ENCODE data around the gene NOX3. TPM values are rescaled to one million over a fixed set of nuclear protein-coding genes. Genes with fewer than 3 reads are reported as not detected.
A peak's percentile ranks its signal among the peaks of the same experiment; 100 is the strongest.
"Not testable (repeated sequence)": the region's sequence is repeated elsewhere in the genome, so short reads cannot be mapped to it uniquely, and the experiment has no call there.

NOX3 gene
- total RNA-seq, 2 experiments from 2014 or later: not detected

DNA sequence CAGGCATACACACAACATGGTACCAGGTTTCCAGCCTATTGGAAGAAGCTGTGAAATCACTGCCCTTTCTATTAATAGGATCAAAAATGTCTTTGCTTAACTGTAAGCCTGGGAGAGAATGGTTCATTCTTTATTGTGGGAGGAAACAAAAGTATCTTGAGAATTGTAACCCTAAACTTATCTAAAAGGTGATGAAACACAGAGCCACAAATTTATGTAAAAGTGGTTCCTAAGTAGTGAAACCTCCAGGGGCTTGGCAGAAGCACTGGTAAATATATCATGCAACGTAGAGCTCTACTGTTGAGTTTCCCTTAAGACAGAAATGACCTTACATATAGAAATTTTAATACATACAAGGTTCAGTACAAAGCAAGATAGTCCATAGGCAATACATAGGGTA is 17.2 kb upstream of the NOX3 start:
- ATAC-seq (ENCODE audit: poor library complexity) (no peak), DNase-seq (no peak)
- H3K4me3 Mint-ChIP-seq: no peak overlapping the region
- no peaks in the 10 kb centered on the region for H3K4me1 ChIP-seq (ENCODE audit: insufficient read depth, low read length)
- H3K27ac ChIP-seq (ENCODE audit: low read depth in 1 of 2, low read length in 2 of 2): no peak overlapping the region
- H3K27me3 Mint-ChIP-seq: no peaks in the 10 kb centered on the region
- H3K9me3 ChIP-seq (ENCODE audit: control insufficient read depth in 1 of 2, insufficient read depth in 1 of 2, low read length in 2 of 2): peaks cover 5 to 16% of the 10 kb centered on the region in 2 experiments
- ChIA-PET POLR2A (no interaction called here), CTCF (no interaction called here)
- intact Hi-C loops (cut with DNase I, micrococcal nuclease): no loop called here
- TF ChIP-seq, protein P1, sequence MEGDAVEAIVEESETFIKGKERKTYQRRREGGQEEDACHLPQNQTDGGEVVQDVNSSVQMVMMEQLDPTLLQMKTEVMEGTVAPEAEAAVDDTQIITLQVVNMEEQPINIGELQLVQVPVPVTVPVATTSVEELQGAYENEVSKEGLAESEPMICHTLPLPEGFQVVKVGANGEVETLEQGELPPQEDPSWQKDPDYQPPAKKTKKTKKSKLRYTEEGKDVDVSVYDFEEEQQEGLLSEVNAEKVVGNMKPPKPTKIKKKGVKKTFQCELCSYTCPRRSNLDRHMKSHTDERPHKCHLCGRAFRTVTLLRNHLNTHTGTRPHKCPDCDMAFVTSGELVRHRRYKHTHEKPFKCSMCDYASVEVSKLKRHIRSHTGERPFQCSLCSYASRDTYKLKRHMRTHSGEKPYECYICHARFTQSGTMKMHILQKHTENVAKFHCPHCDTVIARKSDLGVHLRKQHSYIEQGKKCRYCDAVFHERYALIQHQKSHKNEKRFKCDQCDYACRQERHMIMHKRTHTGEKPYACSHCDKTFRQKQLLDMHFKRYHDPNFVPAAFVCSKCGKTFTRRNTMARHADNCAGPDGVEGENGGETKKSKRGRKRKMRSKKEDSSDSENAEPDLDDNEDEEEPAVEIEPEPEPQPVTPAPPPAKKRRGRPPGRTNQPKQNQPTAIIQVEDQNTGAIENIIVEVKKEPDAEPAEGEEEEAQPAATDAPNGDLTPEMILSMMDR (IDR thresholded peaks at IDR 0.05): no peak
- no peak overlapping the region for H3K27ac Mint-ChIP-seq
- peaks cover 9% of the 10 kb centered on the region for H3K9me3 Mint-ChIP-seq
- H3K4me3 ChIP-seq (ENCODE audit: low read length): no peak overlapping the region
- no peaks in the 10 kb centered on the region for H3K27me3 ChIP-seq (ENCODE audit: control insufficient read depth in 1 of 2, insufficient read depth in 2 of 2, low read length in 2 of 2)
- no peaks in the 10 kb centered on the region for H3K36me3 ChIP-seq (ENCODE audit: insufficient read depth, low read length)
- peaks cover 12% of the 10 kb centered on the region for H3K36me3 Mint-ChIP-seq (ENCODE audit: low read depth)
- no peaks in the 10 kb centered on the region for H3K4me1 Mint-ChIP-seq (ENCODE audit: low read depth)

DNA sequence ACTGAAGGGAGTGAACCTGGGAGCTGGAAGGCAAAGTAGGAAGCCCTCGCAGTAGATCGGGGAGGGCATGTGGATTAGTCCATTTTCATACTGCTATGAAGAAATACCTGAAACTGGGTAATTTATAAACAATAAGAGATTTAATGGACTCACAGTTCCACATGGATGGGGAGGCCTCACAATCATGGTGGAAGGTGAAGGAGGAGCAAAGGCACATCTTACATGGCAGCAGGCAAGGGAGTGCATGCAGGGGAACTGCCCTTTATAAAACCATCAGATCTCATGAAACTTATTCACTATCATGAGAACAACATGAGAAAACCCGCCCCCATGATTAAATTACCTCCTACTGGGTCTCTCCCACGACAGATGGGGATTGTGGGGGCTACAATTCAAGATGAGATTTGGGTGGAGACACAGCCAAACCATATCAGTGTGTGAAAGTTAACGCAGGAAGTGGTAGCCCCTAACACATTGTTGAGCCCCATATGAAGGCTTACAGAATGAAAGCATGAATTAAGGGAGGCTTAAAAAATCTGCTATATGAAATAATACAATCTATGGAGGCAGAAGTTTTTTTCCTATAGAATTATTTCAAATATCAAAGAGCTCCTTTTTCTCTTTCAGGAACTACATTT is 15.5 kb upstream of the NOX3 start:
- Mint-ChIP-seq H3K9me3 (peaks cover 20% of the 10 kb centered on the region), H3K36me3 (ENCODE audit: low read depth) (peaks cover 12% of the 10 kb centered on the region)
- H3K4me3 ChIP-seq (ENCODE audit: low read length); POLR2A ChIA-PET; H3K4me1 Mint-ChIP-seq (ENCODE audit: low read depth); H3K27ac Mint-ChIP-seq; H3K36me3 ChIP-seq (ENCODE audit: insufficient read depth, low read length); H3K27me3 ChIP-seq (ENCODE audit: control insufficient read depth in 1 of 2, insufficient read depth in 2 of 2, low read length in 2 of 2); ATAC-seq (ENCODE audit: poor library complexity); H3K27ac ChIP-seq (ENCODE audit: low read depth in 1 of 2, low read length in 2 of 2); intact Hi-C loops (cut with DNase I, micrococcal nuclease); H3K27me3 Mint-ChIP-seq; H3K4me3 Mint-ChIP-seq; CTCF ChIA-PET; H3K4me1 ChIP-seq (ENCODE audit: insufficient read depth, low read length): not testable (repeated sequence)
- peaks cover 5 to 19% of the 10 kb centered on the region in 2 experiments for H3K9me3 ChIP-seq (ENCODE audit: control insufficient read depth in 1 of 2, insufficient read depth in 1 of 2, low read length in 2 of 2)
- DNase-seq: peak in 1 of 14 experiments; percentile 8

DNA sequence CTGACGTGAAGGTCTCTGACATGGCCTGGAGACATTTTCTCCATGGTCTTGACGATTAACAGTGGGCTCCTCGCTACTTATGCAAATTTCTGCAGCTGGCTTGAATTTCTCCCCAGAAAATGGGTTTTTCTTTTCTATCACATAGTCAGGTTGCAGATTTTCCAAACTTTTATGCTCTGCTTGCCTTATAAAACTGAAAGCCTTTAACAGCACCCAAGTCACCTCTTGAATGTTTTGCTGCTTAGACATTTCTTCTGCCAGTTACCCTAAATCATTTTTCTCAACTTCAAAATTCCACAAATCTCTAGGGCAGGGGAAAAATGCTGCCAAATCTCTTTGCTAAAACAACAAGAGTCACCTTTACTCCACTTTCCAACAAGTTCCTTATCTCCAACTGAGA is 12.9 kb upstream of the NOX3 start:
- H3K27ac ChIP-seq (ENCODE audit: low read depth in 1 of 2, low read length in 2 of 2); H3K27ac Mint-ChIP-seq; intact Hi-C loops (cut with DNase I, micrococcal nuclease); H3K4me1 ChIP-seq (ENCODE audit: insufficient read depth, low read length); ATAC-seq (ENCODE audit: poor library complexity); H3K4me1 Mint-ChIP-seq (ENCODE audit: low read depth); H3K36me3 ChIP-seq (ENCODE audit: insufficient read depth, low read length); H3K4me3 Mint-ChIP-seq; POLR2A ChIA-PET; H3K27me3 ChIP-seq (ENCODE audit: control insufficient read depth in 1 of 2, insufficient read depth in 2 of 2, low read length in 2 of 2); H3K4me3 ChIP-seq (ENCODE audit: low read length); CTCF ChIA-PET; DNase-seq; H3K27me3 Mint-ChIP-seq: not testable (repeated sequence)
- H3K36me3 Mint-ChIP-seq (ENCODE audit: low read depth): peaks cover 12% of the 10 kb centered on the region
- peaks cover 5 to 22% of the 10 kb centered on the region in 2 experiments for H3K9me3 ChIP-seq (ENCODE audit: control insufficient read depth in 1 of 2, insufficient read depth in 1 of 2, low read length in 2 of 2)
- H3K9me3 Mint-ChIP-seq: peaks cover 20% of the 10 kb centered on the region

DNA sequence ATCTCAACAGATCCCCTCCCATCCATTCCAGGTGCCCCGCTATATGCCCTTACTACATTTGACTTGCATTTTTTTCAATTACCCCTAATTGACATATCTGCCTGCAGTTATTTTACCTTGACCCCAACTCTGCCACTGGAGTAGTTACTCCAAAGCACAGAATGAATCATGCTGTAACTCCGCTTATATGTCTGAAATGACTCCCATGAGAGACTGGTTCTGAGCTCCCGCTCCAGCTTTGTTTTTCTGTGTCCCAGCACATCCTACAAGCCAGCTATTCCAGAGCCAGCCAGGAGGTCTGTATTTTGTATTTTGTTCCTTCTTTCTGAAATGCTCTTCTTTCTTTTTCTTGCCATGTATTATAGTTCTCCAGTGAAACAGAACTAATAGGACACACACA is 10.9 kb upstream of the NOX3 start:
- Histone ChIP-seq H3K4me3 (ENCODE audit: low read length) (no peak overlapping the region), H3K36me3 (ENCODE audit: insufficient read depth, low read length) (no peaks in the 10 kb centered on the region), H3K27ac (ENCODE audit: low read depth in 1 of 2, low read length in 2 of 2) (no peak overlapping the region), H3K4me1 (ENCODE audit: insufficient read depth, low read length) (no peaks in the 10 kb centered on the region), H3K9me3 (ENCODE audit: control insufficient read depth in 1 of 2, insufficient read depth in 1 of 2, low read length in 2 of 2) (peaks cover 5 to 22% of the 10 kb centered on the region in 2 experiments), H3K27me3 (ENCODE audit: control insufficient read depth in 1 of 2, insufficient read depth in 2 of 2, low read length in 2 of 2) (no peaks in the 10 kb centered on the region)
- intact Hi-C loops (cut with DNase I, micrococcal nuclease): no loop called here
- DNase-seq (no peak), ATAC-seq (ENCODE audit: poor library complexity) (no peak)
- TF ChIP-seq, protein P1 (IDR thresholded peaks at IDR 0.05): no peak
- Mint-ChIP-seq H3K36me3 (ENCODE audit: low read depth) (peaks cover 12% of the 10 kb centered on the region), H3K4me3 (no peak overlapping the region), H3K27ac (no peak overlapping the region), H3K9me3 (peaks cover 20% of the 10 kb centered on the region), H3K27me3 (no peaks in the 10 kb centered on the region), H3K4me1 (ENCODE audit: low read depth) (no peaks in the 10 kb centered on the region)
- POLR2A ChIA-PET: no interaction called here
- CTCF ChIA-PET: no interaction called here

Measured in CD4-positive, alpha-beta T cell (primary cell).